Measurements from ENCODE around the gene C9orf50. TPM values are rescaled to one million over a fixed set of nuclear protein-coding genes. Genes with fewer than 3 reads are reported as not detected.

C9orf50 gene
- total RNA-seq, 1 experiment from 2014 or later = not detected

DNA sequence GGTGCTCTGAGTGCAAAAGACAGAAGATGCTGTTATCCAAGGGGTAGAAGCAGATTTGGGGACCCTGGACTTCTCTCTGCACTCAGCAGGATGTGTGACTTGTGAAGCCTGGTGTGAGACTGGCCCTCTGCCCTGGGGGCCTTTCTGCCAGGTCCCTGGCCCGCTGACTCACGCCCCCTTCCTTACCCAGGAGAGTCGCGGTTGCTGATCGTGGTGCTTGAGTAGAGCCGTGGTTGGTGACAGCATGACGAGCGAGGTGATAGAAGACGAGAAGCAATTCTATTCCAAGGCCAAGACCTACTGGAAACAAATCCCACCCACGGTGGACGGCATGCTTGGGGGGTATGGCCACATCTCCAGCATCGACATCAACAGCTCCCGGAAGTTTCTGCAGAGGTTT lies 11.6 kb upstream of the C9orf50 start:
- no TSS peak for BruUV-seq (replicated peaks)
- H3K36me3 ChIP-seq (ENCODE audit: control insufficient read depth, insufficient read depth, low read length) = no peaks in the 10 kb centered on the region; the same call in 1 of the 2 replicates
- no peak overlapping the region for H3K27ac ChIP-seq (ENCODE audit: low read length)
- POLR2A ChIA-PET = no interaction called here
- in situ Hi-C loops (cut with HindIII; ENCODE audit: low pct_unique_long_range_greater_than_20kb, low sequenced_read_pairs) = no loop called here
- H3K9me3 ChIP-seq (ENCODE audit: control insufficient read depth, insufficient read depth, low read depth, low read length) = no peaks in the 10 kb centered on the region
- intact Hi-C loops (cut with micrococcal nuclease; ENCODE audit: unreplicated experiment) = no loop called here
- CTCF ChIA-PET = no interaction called here
- H3K4me3 ChIP-seq (ENCODE audit: low read depth in 2 of 2, low read length in 2 of 2) = no peak overlapping the region
- ATAC-seq (no peak), DNase-seq (ENCODE audit: low read depth, low spot score) (no peak)
- TF ChIP-seq SIN3A (IDR thresholded peaks at IDR 0.05; ENCODE audit: borderline replicate concordance, insufficient read depth, low read depth, low read length) = no peak
- no peaks in the 10 kb centered on the region for H3K27me3 ChIP-seq (ENCODE audit: control insufficient read depth, insufficient read depth, low read length)
- peaks cover 36% of the 10 kb centered on the region for H3K4me1 ChIP-seq (ENCODE audit: control insufficient read depth, insufficient read depth, low read length)

DNA sequence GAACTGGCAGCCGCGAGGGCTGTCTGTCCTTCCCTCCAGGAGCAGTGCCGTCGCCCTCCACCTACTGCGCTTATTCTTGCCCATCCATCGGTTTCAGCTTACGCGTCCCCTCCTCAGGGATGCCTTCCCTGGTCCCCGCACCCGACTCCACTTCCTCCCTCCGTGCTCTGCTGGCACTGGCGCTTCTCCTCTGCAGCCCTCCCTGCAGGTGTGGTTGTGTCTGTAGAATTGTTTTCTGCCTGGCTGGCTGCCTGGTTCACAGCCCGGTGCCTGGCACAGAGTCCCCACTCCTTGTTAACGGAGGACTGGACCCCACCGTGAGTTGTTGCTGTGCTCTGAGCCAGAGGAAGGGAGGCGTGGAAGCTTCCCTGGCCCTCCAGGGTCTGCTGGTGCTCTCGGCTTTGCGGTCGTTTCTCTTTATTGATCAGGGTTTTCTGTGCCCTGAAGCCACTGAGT lies 10.8 kb upstream of the C9orf50 start:
- DNase-seq (ENCODE audit: low read depth, low spot score) = no peak
- Histone ChIP-seq H3K4me1 (ENCODE audit: control insufficient read depth, insufficient read depth, low read length) (peaks cover 40% of the 10 kb centered on the region), H3K27ac (ENCODE audit: low read length) (no peak overlapping the region; the same call in 1 of the 2 replicates), H3K36me3 (ENCODE audit: control insufficient read depth, insufficient read depth, low read length) (peaks cover 1% of the 10 kb centered on the region; the same call in 1 of the 2 replicates), H3K9me3 (ENCODE audit: control insufficient read depth, insufficient read depth, low read depth, low read length) (no peaks in the 10 kb centered on the region), H3K4me3 (ENCODE audit: low read depth in 2 of 2, low read length in 2 of 2) (no peak overlapping the region), H3K27me3 (ENCODE audit: control insufficient read depth, insufficient read depth, low read length) (no peaks in the 10 kb centered on the region)
- no TSS peak for BruUV-seq (replicated peaks)
- TF ChIP-seq TCF7L2 (IDR thresholded peaks at IDR 0.05; ENCODE audit: low read depth, low read length) = no peak
- ATAC-seq = no peak
- in situ Hi-C loops (cut with HindIII; ENCODE audit: low pct_unique_long_range_greater_than_20kb, low sequenced_read_pairs) = no loop called here
- intact Hi-C loops (cut with micrococcal nuclease; ENCODE audit: unreplicated experiment) = no loop called here
- ChIA-PET CTCF (no interaction called here), POLR2A (no interaction called here)

DNA sequence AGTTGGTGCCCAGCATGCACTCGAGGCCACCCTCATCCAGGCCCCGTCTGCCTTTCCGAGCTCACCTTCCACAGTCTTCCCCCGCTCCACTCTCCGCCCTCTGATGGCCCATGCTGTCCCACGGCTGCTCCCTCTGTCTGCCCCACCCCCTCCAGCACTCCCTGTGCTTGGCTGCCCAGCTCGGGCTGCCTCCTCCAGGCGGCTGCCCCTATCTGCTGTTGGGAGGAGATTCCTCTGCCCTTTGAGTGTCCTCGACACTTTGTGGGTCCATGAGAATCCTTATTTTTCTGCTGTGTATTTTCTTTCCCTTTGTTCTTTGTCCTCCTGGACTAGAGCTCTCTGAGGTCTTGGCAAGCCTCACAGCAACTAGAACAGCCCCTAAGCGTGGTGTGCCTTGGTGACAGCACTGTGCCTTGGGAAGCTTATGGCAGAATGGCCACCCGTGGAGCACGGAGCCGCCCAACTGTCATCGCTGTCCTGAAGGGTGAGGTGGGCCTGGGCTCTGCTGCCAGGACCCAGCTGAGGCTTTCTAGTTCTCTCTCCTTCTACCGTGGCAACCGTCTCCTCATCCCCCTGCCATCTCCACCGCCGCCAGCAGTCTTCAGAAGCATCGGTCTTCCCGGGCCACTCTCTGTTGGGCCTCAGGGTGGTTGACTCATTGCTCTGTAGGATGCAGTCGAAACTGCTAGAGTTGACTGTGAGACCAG lies 10.2 kb upstream of the C9orf50 start:
- ATAC-seq = peak; percentile 67
- peaks cover 4% of the 10 kb centered on the region; the same call in 1 of the 2 replicates for H3K36me3 ChIP-seq (ENCODE audit: control insufficient read depth, insufficient read depth, low read length)
- CTCF ChIA-PET = interaction anchor here (0.6 kb wide), 2 partner anchors 298 to 491 kb away, joined by 3 read pairs; no protein-coding TSS in a partner anchor
- no peak overlapping the region for H3K4me3 ChIP-seq (ENCODE audit: low read depth in 2 of 2, low read length in 2 of 2)
- BruUV-seq (replicated peaks) = no TSS peak
- no peaks in the 10 kb centered on the region for H3K9me3 ChIP-seq (ENCODE audit: control insufficient read depth, insufficient read depth, low read depth, low read length)
- in situ Hi-C loops (cut with HindIII; ENCODE audit: low pct_unique_long_range_greater_than_20kb, low sequenced_read_pairs) = no loop called here
- no peaks in the 10 kb centered on the region for H3K27me3 ChIP-seq (ENCODE audit: control insufficient read depth, insufficient read depth, low read length)
- H3K4me1 ChIP-seq (ENCODE audit: control insufficient read depth, insufficient read depth, low read length) = peaks cover 40% of the 10 kb centered on the region
- TF ChIP-seq POLR2AphosphoS5 (IDR thresholded peaks at IDR 0.05; ENCODE audit: low read depth, low read length) = no peak
- TF ChIP-seq, protein P1, sequence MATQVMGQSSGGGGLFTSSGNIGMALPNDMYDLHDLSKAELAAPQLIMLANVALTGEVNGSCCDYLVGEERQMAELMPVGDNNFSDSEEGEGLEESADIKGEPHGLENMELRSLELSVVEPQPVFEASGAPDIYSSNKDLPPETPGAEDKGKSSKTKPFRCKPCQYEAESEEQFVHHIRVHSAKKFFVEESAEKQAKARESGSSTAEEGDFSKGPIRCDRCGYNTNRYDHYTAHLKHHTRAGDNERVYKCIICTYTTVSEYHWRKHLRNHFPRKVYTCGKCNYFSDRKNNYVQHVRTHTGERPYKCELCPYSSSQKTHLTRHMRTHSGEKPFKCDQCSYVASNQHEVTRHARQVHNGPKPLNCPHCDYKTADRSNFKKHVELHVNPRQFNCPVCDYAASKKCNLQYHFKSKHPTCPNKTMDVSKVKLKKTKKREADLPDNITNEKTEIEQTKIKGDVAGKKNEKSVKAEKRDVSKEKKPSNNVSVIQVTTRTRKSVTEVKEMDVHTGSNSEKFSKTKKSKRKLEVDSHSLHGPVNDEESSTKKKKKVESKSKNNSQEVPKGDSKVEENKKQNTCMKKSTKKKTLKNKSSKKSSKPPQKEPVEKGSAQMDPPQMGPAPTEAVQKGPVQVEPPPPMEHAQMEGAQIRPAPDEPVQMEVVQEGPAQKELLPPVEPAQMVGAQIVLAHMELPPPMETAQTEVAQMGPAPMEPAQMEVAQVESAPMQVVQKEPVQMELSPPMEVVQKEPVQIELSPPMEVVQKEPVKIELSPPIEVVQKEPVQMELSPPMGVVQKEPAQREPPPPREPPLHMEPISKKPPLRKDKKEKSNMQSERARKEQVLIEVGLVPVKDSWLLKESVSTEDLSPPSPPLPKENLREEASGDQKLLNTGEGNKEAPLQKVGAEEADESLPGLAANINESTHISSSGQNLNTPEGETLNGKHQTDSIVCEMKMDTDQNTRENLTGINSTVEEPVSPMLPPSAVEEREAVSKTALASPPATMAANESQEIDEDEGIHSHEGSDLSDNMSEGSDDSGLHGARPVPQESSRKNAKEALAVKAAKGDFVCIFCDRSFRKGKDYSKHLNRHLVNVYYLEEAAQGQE (IDR thresholded peaks at IDR 0.05; ENCODE audit: insufficient read depth in 1 of 2, low read depth in 2 of 2, low read length in 1 of 2) = no peak
- TF ChIP-seq SIN3A (IDR thresholded peaks at IDR 0.05; ENCODE audit: borderline replicate concordance, insufficient read depth, low read depth, low read length) = no peak
- TF ChIP-seq TCF7L2 (IDR thresholded peaks at IDR 0.05; ENCODE audit: low read depth, low read length) = no peak
- TF ChIP-seq, protein P2, sequence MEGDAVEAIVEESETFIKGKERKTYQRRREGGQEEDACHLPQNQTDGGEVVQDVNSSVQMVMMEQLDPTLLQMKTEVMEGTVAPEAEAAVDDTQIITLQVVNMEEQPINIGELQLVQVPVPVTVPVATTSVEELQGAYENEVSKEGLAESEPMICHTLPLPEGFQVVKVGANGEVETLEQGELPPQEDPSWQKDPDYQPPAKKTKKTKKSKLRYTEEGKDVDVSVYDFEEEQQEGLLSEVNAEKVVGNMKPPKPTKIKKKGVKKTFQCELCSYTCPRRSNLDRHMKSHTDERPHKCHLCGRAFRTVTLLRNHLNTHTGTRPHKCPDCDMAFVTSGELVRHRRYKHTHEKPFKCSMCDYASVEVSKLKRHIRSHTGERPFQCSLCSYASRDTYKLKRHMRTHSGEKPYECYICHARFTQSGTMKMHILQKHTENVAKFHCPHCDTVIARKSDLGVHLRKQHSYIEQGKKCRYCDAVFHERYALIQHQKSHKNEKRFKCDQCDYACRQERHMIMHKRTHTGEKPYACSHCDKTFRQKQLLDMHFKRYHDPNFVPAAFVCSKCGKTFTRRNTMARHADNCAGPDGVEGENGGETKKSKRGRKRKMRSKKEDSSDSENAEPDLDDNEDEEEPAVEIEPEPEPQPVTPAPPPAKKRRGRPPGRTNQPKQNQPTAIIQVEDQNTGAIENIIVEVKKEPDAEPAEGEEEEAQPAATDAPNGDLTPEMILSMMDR (IDR thresholded peaks at IDR 0.05) = no peak
- POLR2A ChIA-PET = no interaction called here
- intact Hi-C loops (cut with micrococcal nuclease; ENCODE audit: unreplicated experiment) = no loop called here
- no peak for DNase-seq (ENCODE audit: low read depth, low spot score)
- H3K27ac ChIP-seq (ENCODE audit: low read length) = peak overlapping the region; percentile 29

Data from Panc1 (cell line).